HL-60/S4 (cell line): ENCODE measurements around the gene RUNX2.
"Not testable (repeated sequence)": the region's sequence is repeated elsewhere in the genome, so short reads cannot be mapped to it uniquely, and the experiment has no call there.

Experiments
- in situ Hi-C: fragments of 300-500 bp; cut with MboI; formaldehyde crosslinking; loops from 2 replicates; pipeline ENCODE4 v1.14.3; 2022; ENCODE audit warnings: low sequenced_read_pairs

Gene RUNX2

GRCh38 chr6:45448417-45449389 is 120.6 kb downstream of the RUNX2 start:
- in situ Hi-C loops = no loop called here

- in situ Hi-C loops = no loop called here
Measured at GRCh38 chr6:45450132-45450531, 122.0 kb downstream of the RUNX2 start.

- in situ Hi-C loops = no loop called here
Measured at GRCh38 chr6:45450831-45451230, 122.7 kb downstream of the RUNX2 start.

GRCh38 chr6:45454008-45454911 is 126.1 kb downstream of the RUNX2 start:
- in situ Hi-C loops = no loop called here

- in situ Hi-C loops = no loop called here
Measured at GRCh38 chr6:45455408-45455807, 127.3 kb downstream of the RUNX2 start.

- in situ Hi-C loops = no loop called here
Measured at GRCh38 chr6:45457141-45457540, 129.0 kb downstream of the RUNX2 start.

GRCh38 chr6:45458672-45459071 is 130.5 kb downstream of the RUNX2 start:
- in situ Hi-C loops = no loop called here

- in situ Hi-C loops = no loop called here
Measured at GRCh38 chr6:45460166-45460565, 132.0 kb downstream of the RUNX2 start.

- in situ Hi-C loops = no loop called here
Measured at GRCh38 chr6:45461486-45461885, 133.4 kb downstream of the RUNX2 start.

- in situ Hi-C loops = no loop called here
Measured at GRCh38 chr6:45462190-45463134, 134.3 kb downstream of the RUNX2 start.

- in situ Hi-C loops = no loop called here
Measured at GRCh38 chr6:45464685-45465084, 136.6 kb downstream of the RUNX2 start.

GRCh38 chr6:45466686-45467085 is 138.6 kb downstream of the RUNX2 start:
- in situ Hi-C loops = no loop called here

GRCh38 chr6:45467417-45467816 is 139.3 kb downstream of the RUNX2 start:
- in situ Hi-C loops = not testable (repeated sequence)

GRCh38 chr6:45467853-45468252 is 139.7 kb downstream of the RUNX2 start:
- in situ Hi-C loops = no loop called here

GRCh38 chr6:45469663-45470062 is 141.5 kb downstream of the RUNX2 start:
- in situ Hi-C loops = no loop called here

- in situ Hi-C loops = no loop called here
Measured at GRCh38 chr6:45470131-45470738, 142.1 kb downstream of the RUNX2 start.

GRCh38 chr6:45472382-45472781 is 144.3 kb downstream of the RUNX2 start:
- in situ Hi-C loops = no loop called here

- in situ Hi-C loops = no loop called here
Measured at GRCh38 chr6:45473121-45473993, 145.2 kb downstream of the RUNX2 start.

- in situ Hi-C loops = no loop called here
Measured at GRCh38 chr6:45474376-45474775, 146.2 kb downstream of the RUNX2 start.
